H1 (cell line): Measurements from ENCODE around the gene NOXO1. TPM values are rescaled to one million over a fixed set of nuclear protein-coding genes. Genes with fewer than 3 reads are reported as not detected.

ENCODE experiments used
- CTCF ChIA-PET: fragments of 300-600 bp; sonication (Branson Sonifier 250); formaldehyde crosslinking; loops from one replicate; lab custom pipeline; 2021; ENCODE audit not compliant: partially characterized antibody; lab: Charles Lee
- POLR2A ChIA-PET: fragments of 300-600 bp; sonication (Branson Sonifier 250); formaldehyde crosslinking; loops from one replicate; lab custom pipeline; 2021; ENCODE audit warnings: inconsistent platforms; ENCODE audit not compliant: partially characterized antibody; lab: Charles Lee
- DNase-seq, 2 experiments: peaks; one replicate each; pipeline versions ENCODE4 v3.0.0 to v3.0.0-alpha.2; 2010 to 2022; ENCODE audit warnings: low spot score in 2 of 2, low read depth in 1 of 2, mixed read lengths in 1 of 2
- FAIRE-seq: peaks from 2 replicates; lab custom pipeline; 2011; peaks lifted over from hg19 to GRCh38; lab: Jason Lieb, UNC
- H2AFZ ChIP-seq: 2 replicates; pipeline ENCODE4 v1.8.1; 2012; ENCODE audit warnings: low read length, inconsistent platforms
- H2AK5ac ChIP-seq: 2 replicates; pipeline ENCODE4 v1.6.1; 2013; ENCODE audit warnings: low read depth, low read length
- H2BK120ac ChIP-seq: replicated peaks from 2 replicates; pipeline ENCODE3; 2013; ENCODE audit warnings: low read depth, low read length, inconsistent platforms
- H2BK12ac ChIP-seq: 2 replicates; pipeline ENCODE4 v1.6.1; 2013; ENCODE audit warnings: low read depth, low read length
- H2BK15ac ChIP-seq: 2 replicates; pipeline ENCODE4 v1.6.1; 2013; ENCODE audit warnings: low read length
- H2BK20ac ChIP-seq: 2 replicates; pipeline ENCODE4 v1.6.1; 2013; ENCODE audit warnings: low read length
- H2BK5ac ChIP-seq: 2 replicates; pipeline ENCODE4 v1.6.1; 2013; ENCODE audit warnings: low read depth, low read length
- H3K14ac ChIP-seq: 2 replicates; pipeline ENCODE4 v1.6.1; 2013; ENCODE audit warnings: inconsistent platforms; ENCODE audit not compliant: insufficient read length
- H3K18ac ChIP-seq: 2 replicates; pipeline ENCODE4 v1.6.1; 2013; ENCODE audit warnings: low read length; ENCODE audit errors: extremely low read depth
- H3K23ac ChIP-seq: 2 replicates; pipeline ENCODE4 v1.6.1; 2013; ENCODE audit warnings: inconsistent platforms; ENCODE audit not compliant: insufficient read length
- H3K23me2 ChIP-seq: 2 replicates; pipeline ENCODE4 v1.6.1; 2013; ENCODE audit warnings: low read depth, low read length
- H3K27ac ChIP-seq: 2 replicates; pipeline ENCODE4 v1.6.1; 2011; ENCODE audit warnings: low read depth, low read length, inconsistent platforms
- H3K27me3 ChIP-seq, 4 experiments: replicated peaks in 1 of 4; 1 replicate in 1 of 4; 2 replicates in 3 of 4; pipeline versions ENCODE4 v1.6.1 to v1.8.1; 2011 to 2013; ENCODE audit warnings: low read length in 3 of 4, mild to moderate bottlenecking in 3 of 4, inconsistent platforms in 2 of 4, mixed read lengths in 2 of 4, moderate library complexity in 1 of 4; ENCODE audit not compliant: control insufficient read depth in 3 of 4, insufficient read depth in 3 of 4; ENCODE audit errors: extremely low read depth in 1 of 4
- H3K36me3 ChIP-seq, 4 experiments: 2 replicates each; pipeline versions ENCODE4 v1.6.1 to v1.8.1; 2011 to 2013; ENCODE audit warnings: mild to moderate bottlenecking in 4 of 4, low read length in 3 of 4, moderate library complexity in 2 of 4, control low read depth in 1 of 4, inconsistent platforms in 1 of 4; ENCODE audit not compliant: insufficient read depth in 4 of 4, control insufficient read depth in 2 of 4
- H3K4ac ChIP-seq: replicated peaks from 2 replicates; pipeline ENCODE3; 2013; ENCODE audit warnings: low read length, low read depth, mixed read lengths, inconsistent platforms; ENCODE audit not compliant: insufficient read length
- H3K4me1 ChIP-seq, 4 experiments: replicated peaks in 1 of 4; 1 replicate in 1 of 4; 2 replicates in 3 of 4; pipeline versions ENCODE4 v1.6.1 to v1.8.1; 2011 to 2013; ENCODE audit warnings: low read length in 3 of 4, inconsistent platforms in 2 of 4, mixed read lengths in 1 of 4; ENCODE audit not compliant: insufficient read depth in 4 of 4, control insufficient read depth in 3 of 4
- H3K4me2 ChIP-seq, 2 experiments: 2 replicates each; pipeline versions ENCODE4 v1.6.1 to v1.8.1; 2011 to 2013; ENCODE audit warnings: low read depth in 2 of 2, low read length in 2 of 2, control low read depth in 1 of 2, inconsistent platforms in 1 of 2, mild to moderate bottlenecking in 1 of 2; ENCODE audit not compliant: insufficient read depth in 1 of 2
- H3K4me3 ChIP-seq, 4 experiments: fragments of 200-600, 300-600 bp in 1 of 4; sonication (generic), shearing (Covaris generic), sonication (Bioruptor Twin) in 1 of 4; 2 replicates each; pipeline versions ENCODE4 v1.5.1 to v1.8.1; 2011 to 2016; ENCODE audit warnings: low read length in 4 of 4, low read depth in 3 of 4, control low read depth in 2 of 4, inconsistent platforms in 2 of 4, mild to moderate bottlenecking in 2 of 4, mixed read lengths in 1 of 4, moderate library complexity in 1 of 4; ENCODE audit not compliant: insufficient read depth in 2 of 4; ENCODE audit errors: extremely low read depth in 1 of 4
- H3K56ac ChIP-seq: replicated peaks from 2 replicates; pipeline ENCODE3; 2013; ENCODE audit warnings: low read depth, mild to moderate bottlenecking, mixed read lengths, low read length, inconsistent platforms; ENCODE audit not compliant: insufficient read length
- H3K79me1 ChIP-seq: 2 replicates; pipeline ENCODE4 v1.6.1; 2013; ENCODE audit warnings: low read depth, low read length, control low read depth
- H3K79me2 ChIP-seq, 2 experiments: 2 replicates each; pipeline versions ENCODE4 v1.6.1 to v1.8.1; 2012 to 2013; ENCODE audit warnings: low read length in 2 of 2, mild to moderate bottlenecking in 2 of 2, inconsistent platforms in 1 of 2; ENCODE audit not compliant: insufficient read depth in 2 of 2, control insufficient read depth in 1 of 2
- H3K9ac ChIP-seq, 4 experiments: replicated peaks in 1 of 4; 1 replicate in 1 of 4; 2 replicates in 3 of 4; pipeline versions ENCODE4 v1.6.1 to v1.8.1; 2011 to 2013; ENCODE audit warnings: low read depth in 3 of 4, low read length in 3 of 4, control low read depth in 2 of 4, mild to moderate bottlenecking in 2 of 4, moderate library complexity in 2 of 4, inconsistent platforms in 1 of 4; ENCODE audit errors: extremely low read depth in 1 of 4
- H3K9me3 ChIP-seq, 2 experiments: 2 replicates each; pipeline versions ENCODE4 v1.6.1 to v1.8.1; 2012 to 2013; ENCODE audit warnings: mild to moderate bottlenecking in 2 of 2, moderate library complexity in 2 of 2, control low read depth in 1 of 2, inconsistent platforms in 1 of 2, low read depth in 1 of 2, low read length in 1 of 2, mixed read lengths in 1 of 2; ENCODE audit not compliant: insufficient read depth in 2 of 2
- H4K20me1 ChIP-seq, 2 experiments: replicated peaks in 1 of 2; 2 replicates each; pipeline versions ENCODE3 to v1.8.1; 2011 to 2013; ENCODE audit warnings: inconsistent platforms in 2 of 2, low read length in 2 of 2, mild to moderate bottlenecking in 1 of 2; ENCODE audit not compliant: insufficient read depth in 2 of 2, control insufficient read depth in 1 of 2
- H4K5ac ChIP-seq: 2 replicates; pipeline ENCODE4 v1.6.1; 2013; ENCODE audit warnings: low read length, low read depth, mixed read lengths, inconsistent platforms; ENCODE audit not compliant: insufficient read length
- H4K8ac ChIP-seq: 2 replicates; pipeline ENCODE4 v1.8.0; 2013; ENCODE audit warnings: mild to moderate bottlenecking, moderate library complexity, low read length, inconsistent platforms; ENCODE audit not compliant: insufficient read depth; ENCODE audit errors: extremely low read depth
- H4K91ac ChIP-seq: replicated peaks from 2 replicates; pipeline ENCODE3; 2013; ENCODE audit warnings: low read length, mixed read lengths, inconsistent platforms; ENCODE audit not compliant: insufficient read length
- ATF3 ChIP-seq: IDR thresholded peaks from 2 replicates; pipeline ENCODE4 v1.6.1; 2011; ENCODE audit warnings: low read depth, mild to moderate bottlenecking, low read length; ENCODE audit not compliant: insufficient read depth
- CEBPB ChIP-seq: IDR thresholded peaks from 2 replicates; pipeline ENCODE4 v1.6.1; 2012; ENCODE audit warnings: low read depth, low read length
- CTCF ChIP-seq, 3 experiments: IDR thresholded peaks; 1 replicate in 2 of 3; 2 replicates in 1 of 3; pipeline versions ENCODE4 v1.5.1 to v1.6.1; 2011; ENCODE audit warnings: low read length in 3 of 3, mild to moderate bottlenecking in 3 of 3, inconsistent platforms in 2 of 3, low read depth in 1 of 3, moderate library complexity in 1 of 3; ENCODE audit not compliant: insufficient read depth in 1 of 3; ENCODE audit errors: control extremely low read depth in 1 of 3
- RBBP5 ChIP-seq: IDR thresholded peaks from 2 replicates; pipeline ENCODE4 v1.7.1; 2012; ENCODE audit warnings: low read depth, mild to moderate bottlenecking, inconsistent platforms, low read length, moderate library complexity, borderline replicate concordance
- RNF2 ChIP-seq: fragments of 200-900, 300-1000 bp; sonication (generic); IDR thresholded peaks from 2 replicates; pipeline ENCODE4 v1.7.1; 2016; ENCODE audit warnings: borderline replicate concordance, low read depth, mild to moderate bottlenecking, antibody characterized with exemption, low read length; ENCODE audit not compliant: poor library complexity, severe bottlenecking; ENCODE audit errors: missing control alignments
- TBP ChIP-seq: IDR thresholded peaks from 2 replicates; pipeline ENCODE4 v1.6.1; 2011; ENCODE audit warnings: low read depth, low read length, improper control_type of control experiment
- WGBS, 2 experiments: shearing (Covaris generic) in 1 of 2; methylation state at CpG; one replicate each; pipeline versions ENCODE4 v1.1.6 to v1.1.7; 2013 to 2015; ENCODE audit warnings: low lambda C conversion rate in 2 of 2, mixed read lengths in 2 of 2, inconsistent platforms in 1 of 2, low coverage in 1 of 2, missing lambda C conversion rate in 1 of 2; ENCODE audit not compliant: insufficient replicate concordance in 2 of 2, insufficient coverage in 1 of 2, insufficient read length in 1 of 2; ENCODE audit errors: extremely low coverage in 1 of 2, missing lambda C conversion rate in 1 of 2; 5-methylcytosine and 5-hydroxymethylcytosine counted together
- polyA plus RNA-seq, 7 experiments: library from polyadenylated mRNA; depleted of rRNA in 3 of 7; stranded (reverse) in 5 of 7; unstranded in 2 of 7; fragments of >200 nt in 5 of 7; fragments of 200-250 nt in 2 of 7; gene quantifications; 1 replicate in 5 of 7; 2 replicates in 1 of 7; 4 replicates in 1 of 7; pipeline versions ENCODE4 v1.2.1 to v1.2.3, GENCODE V29; 2011 to 2013; ENCODE audit warnings: missing spikeins in 2 of 7, mixed read lengths in 2 of 7
- total RNA-seq: library from RNA; stranded (reverse); fragmentation: NEBNext Ultra II Directional; extraction: Animal tissue kit (Norgen Biotek cat#: 25700); gene quantifications from 2 replicates; pipeline ENCODE4 v1.2.1, GENCODE V29; 2021
- TF ChIP-seq, protein P1 (sequence below): IDR thresholded peaks from 2 replicates; pipeline ENCODE4 v1.6.1; 2012; ENCODE audit warnings: low read length, inconsistent platforms

Gene NOXO1
- total and polyA plus RNA-seq, 2 of the 8 experiments (the other 6 are each of a cell fraction or from before 2014, with no cell fraction given) = 1.3 to 2.5 TPM

GRCh38 chr16:2024032-2024420 lies 42.8 kb upstream of the NOXO1 start:
- peaks cover 0 to 9% of the 10 kb centered on the region in 2 experiments for H4K20me1 ChIP-seq
- H3K23me2 ChIP-seq = peaks cover 15% of the 10 kb centered on the region; the same call in 1 of the 2 replicates
- no peaks in the 10 kb centered on the region for H3K79me1 ChIP-seq
- peak overlapping the region; percentile 32; the same call in 1 of the 2 replicates for H3K18ac ChIP-seq
- H2BK15ac ChIP-seq = peak overlapping the region; percentile 81; the same call in 1 of the 2 replicates
- CTCF ChIA-PET = interaction anchor here (0.6 to 7.5 kb wide), 13 partner anchors 11 to 400 kb away, joined by 3 to 55 read pairs (median 7); partner anchors contain the start of genes NTHL1, TRAF7 and TSC2
- H3K14ac ChIP-seq = no peak overlapping the region
- H4K8ac ChIP-seq = no peak overlapping the region
- no peak overlapping the region for H3K27ac ChIP-seq
- H3K4me3 ChIP-seq = peak overlapping the region in 1 of 4 experiments; percentile 59; a peak in 2 of 8 replicates
- no peaks in the 10 kb centered on the region for H3K9me3 ChIP-seq
- H3K4me2 ChIP-seq = peak overlapping the region; percentile 16 to 76
- DNase-seq = no peak
- H4K91ac ChIP-seq = peak overlapping the region; percentile 70
- no peak overlapping the region for H3K4ac ChIP-seq
- peaks cover 0 to 27% (median 13%) of the 10 kb centered on the region in 4 experiments; a peak in 5 of 7 replicates for H3K4me1 ChIP-seq
- peak overlapping the region; percentile 6; the same call in 1 of the 2 replicates for H2BK20ac ChIP-seq
- POLR2A ChIA-PET = interaction anchor here (0.6 to 1.8 kb wide), 10 partner anchors 16 to 997 kb away, joined by 3 to 6 read pairs (median 3); partner anchors contain the start of gene TRAF7
- peak overlapping the region; percentile 24; the same call in 1 of the 2 replicates for H2BK5ac ChIP-seq
- no peak overlapping the region for H3K23ac ChIP-seq
- H2BK12ac ChIP-seq = peak overlapping the region; percentile 80; the same call in 1 of the 2 replicates
- no peak overlapping the region for H2AFZ ChIP-seq
- no peak overlapping the region for H2BK120ac ChIP-seq
- H3K56ac ChIP-seq = no peak overlapping the region
- WGBS, 2 experiments = 96% methylated on average over 10 of the region's 12 CpGs; no CpG with 5 or more reads in 1 of the 2 experiments
- no peak overlapping the region for H4K5ac ChIP-seq
- peak overlapping the region; percentile 13; the same call in 1 of the 2 replicates for H2AK5ac ChIP-seq
- peaks cover 0 to 5% (median 0%) of the 10 kb centered on the region in 4 experiments; a peak in 1 of 8 replicates for H3K36me3 ChIP-seq
- H3K27me3 ChIP-seq = peaks cover 22 to 56% (median 48%) of the 10 kb centered on the region in 4 experiments
- H3K9ac ChIP-seq = no peak overlapping the region
- FAIRE-seq = no peak
- H3K79me2 ChIP-seq = no peaks in the 10 kb centered on the region
- TF ChIP-seq RBBP5 (no peak), RNF2 (no peak), CTCF (IDR thresholded peaks at IDR 0.05; ENCODE audit: control extremely low read depth in 1 of 3, insufficient read depth in 1 of 3, low read depth in 1 of 3, low read length in 3 of 3) (no peak), CEBPB (no peak), ATF3 (no peak), TBP (no peak)
- TF ChIP-seq, protein P1, sequence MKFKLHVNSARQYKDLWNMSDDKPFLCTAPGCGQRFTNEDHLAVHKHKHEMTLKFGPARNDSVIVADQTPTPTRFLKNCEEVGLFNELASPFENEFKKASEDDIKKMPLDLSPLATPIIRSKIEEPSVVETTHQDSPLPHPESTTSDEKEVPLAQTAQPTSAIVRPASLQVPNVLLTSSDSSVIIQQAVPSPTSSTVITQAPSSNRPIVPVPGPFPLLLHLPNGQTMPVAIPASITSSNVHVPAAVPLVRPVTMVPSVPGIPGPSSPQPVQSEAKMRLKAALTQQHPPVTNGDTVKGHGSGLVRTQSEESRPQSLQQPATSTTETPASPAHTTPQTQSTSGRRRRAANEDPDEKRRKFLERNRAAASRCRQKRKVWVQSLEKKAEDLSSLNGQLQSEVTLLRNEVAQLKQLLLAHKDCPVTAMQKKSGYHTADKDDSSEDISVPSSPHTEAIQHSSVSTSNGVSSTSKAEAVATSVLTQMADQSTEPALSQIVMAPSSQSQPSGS = no peak
